ENCODE data around the gene VSTM4.

- TF ChIP-seq TAF1 (IDR thresholded peaks at IDR 0.05; ENCODE audit: low read depth, low read length) (no peak), POLR2A (IDR thresholded peaks at IDR 0.05; ENCODE audit: low read depth, low read length) (no peak), POLR2AphosphoS5 (IDR thresholded peaks at IDR 0.05; ENCODE audit: low read depth, low read length) (no peak), PAX5 (IDR thresholded peaks at IDR 0.05; ENCODE audit: insufficient read depth, low read length, severe bottlenecking) (no peak), SPI1 (IDR thresholded peaks at IDR 0.05; ENCODE audit: low read depth, low read length) (no peak)
Measured at GRCh38 chr10:49158404-49158803, 43.1 kb upstream of the VSTM4 start.
